SU-DHL-6 (cell line): ENCODE measurements around the gene TRIM32.

Experiments
- H2AFZ ChIP-seq: fragments of 200-600 bp; sonication (generic); 2 replicates; pipeline ENCODE4 v1.6.1; 2014; ENCODE audit warnings: low read depth, mild to moderate bottlenecking, moderate library complexity, mixed read lengths, antibody characterized with exemption, low read length; ENCODE audit not compliant: severe bottlenecking
- H3F3A ChIP-seq: fragments of 200-600 bp; shearing (Covaris generic); 2 replicates; pipeline ENCODE4 v1.6.0; 2016; ENCODE audit warnings: antibody characterized with exemption, mild to moderate bottlenecking; ENCODE audit not compliant: insufficient read depth
- H3K27ac ChIP-seq: fragments of 200-600 bp; sonication (generic); 2 replicates; pipeline ENCODE4 v1.5.1; 2016; ENCODE audit warnings: low read depth, mild to moderate bottlenecking, low read length, moderate library complexity, mixed read lengths
- H3K27me3 ChIP-seq: fragments of 200-600 bp; sonication (generic), shearing (Covaris generic); 2 replicates; pipeline ENCODE4 v1.6.0; 2014; ENCODE audit warnings: mild to moderate bottlenecking, low read length
- H3K36me3 ChIP-seq: fragments of 200-600 bp; sonication (generic); 2 replicates; pipeline ENCODE4 v1.6.1; 2014; ENCODE audit warnings: mild to moderate bottlenecking, low read length, mixed read lengths
- H3K4me2 ChIP-seq: fragments of 300-600, 200-600 bp; shearing (Covaris generic), sonication (generic); 2 replicates; pipeline ENCODE4 v1.6.0; 2014; ENCODE audit warnings: low read length, low read depth, mild to moderate bottlenecking; ENCODE audit not compliant: poor library complexity, severe bottlenecking
- H3K4me3 ChIP-seq: fragments of 200-600 bp; sonication (generic); 2 replicates; pipeline ENCODE4 v1.5.1; 2014; ENCODE audit warnings: antibody characterized with exemption, low read length, mild to moderate bottlenecking, mixed read lengths; ENCODE audit not compliant: insufficient read depth, poor library complexity, severe bottlenecking
- H3K79me2 ChIP-seq: fragments of 200-600 bp; sonication (generic); 2 replicates; pipeline ENCODE4 v1.6.1; 2014; ENCODE audit warnings: mild to moderate bottlenecking, low read length, moderate library complexity; ENCODE audit not compliant: insufficient read depth
- H3K9ac ChIP-seq: fragments of 200-600 bp; sonication (generic); 2 replicates; pipeline ENCODE4 v1.7.0; 2014; ENCODE audit warnings: mild to moderate bottlenecking, low read length
- H3K9me2 ChIP-seq: fragments of 200-600 bp; sonication (generic); replicated peaks from 2 replicates; pipeline ENCODE4 v1.6.1; 2014; ENCODE audit warnings: low read length; ENCODE audit not compliant: insufficient read depth
- H3K9me3 ChIP-seq: fragments of 200-600 bp; sonication (generic); 2 replicates; pipeline ENCODE4 v1.6.1; 2014; ENCODE audit warnings: low read length, mixed read lengths; ENCODE audit not compliant: insufficient read depth
- H4K20me1 ChIP-seq: fragments of 200-600 bp; sonication (generic); 2 replicates; pipeline ENCODE4 v1.6.1; 2014; ENCODE audit warnings: low read depth, mild to moderate bottlenecking, antibody characterized with exemption, low read length, moderate library complexity, mixed read lengths
- CTCF ChIP-seq: fragments of 200-600 bp; sonication (generic); IDR thresholded peaks from one replicate; pipeline ENCODE4 v1.5.1; 2017; ENCODE audit warnings: antibody characterized with exemption, mild to moderate bottlenecking, low read length, moderate library complexity; ENCODE audit not compliant: insufficient read depth, poor library complexity, severe bottlenecking
- EZH2phosphoT487 ChIP-seq: fragments of 200-600 bp; sonication (generic), shearing (Covaris generic); conservative IDR thresholded peaks from 2 replicates; pipeline ENCODE4 v1.6.1; 2018; ENCODE audit warnings: mild to moderate bottlenecking, antibody characterized with exemption, low read length, moderate library complexity, mixed read lengths

The TRIM32 gene

GRCh38 chr9:116687074-116687753 lies at the start of gene TRIM32:
TRIM32 (plus strand) TSS chr9:116687305; CDS start chr9:116697743, 10,438 bp downstream.
- Histone ChIP-seq H3K27me3 (no peaks in the 10 kb centered on the region), H4K20me1 (peaks cover 5% of the 10 kb centered on the region; the same call in 1 of the 2 replicates), H3K9ac (peak within 1 kb of the TSS; percentile 61), H2AFZ (peak within 1 kb of the TSS; percentile 77), H3K9me3 (peaks cover 4% of the 10 kb centered on the region; the same call in 1 of the 2 replicates), H3K36me3 (no peaks in the 10 kb centered on the region), H3K4me2 (peak within 1 kb of the TSS; percentile 68), H3K27ac (peak within 1 kb of the TSS; percentile 25; the same call in 1 of the 2 replicates), H3F3A (no peaks in the 10 kb centered on the region), H3K4me3 (peak within 1 kb of the TSS; percentile 94), H3K79me2 (peaks cover 47% of the 10 kb centered on the region), H3K9me2 (no peaks in the 10 kb centered on the region)
- no peak for TF ChIP-seq EZH2phosphoT487
- TF ChIP-seq CTCF: no peak

- H3K27me3 ChIP-seq: no peaks in the 10 kb centered on the region
- no peaks in the 10 kb centered on the region for H3K9me3 ChIP-seq
- H3F3A ChIP-seq: no peaks in the 10 kb centered on the region
- no peaks in the 10 kb centered on the region for H3K79me2 ChIP-seq
- no peak overlapping the region for H3K4me2 ChIP-seq
- no peaks in the 10 kb centered on the region for H3K36me3 ChIP-seq
- no peaks in the 10 kb centered on the region for H4K20me1 ChIP-seq
- no peaks in the 10 kb centered on the region for H3K9me2 ChIP-seq
- no peak overlapping the region for H3K27ac ChIP-seq
- H2AFZ ChIP-seq: no peak overlapping the region
- TF ChIP-seq CTCF: no peak
- TF ChIP-seq EZH2phosphoT487: no peak
- no peak overlapping the region for H3K4me3 ChIP-seq
- H3K9ac ChIP-seq: no peak overlapping the region
These were observed 47.8 kb upstream of the TRIM32 start for GRCh38 chr9:116639251-116639741.

GRCh38 chr9:116641292-116642059 lies 45.6 kb upstream of the TRIM32 start:
- Histone ChIP-seq H3K27me3 (no peaks in the 10 kb centered on the region), H3K4me3 (no peak overlapping the region), H4K20me1 (no peaks in the 10 kb centered on the region), H3K27ac (no peak overlapping the region), H3K36me3 (no peaks in the 10 kb centered on the region), H3F3A (no peaks in the 10 kb centered on the region), H3K79me2 (no peaks in the 10 kb centered on the region), H3K9me2 (no peaks in the 10 kb centered on the region), H3K9ac (no peak overlapping the region), H3K4me2 (no peak overlapping the region), H2AFZ (no peak overlapping the region), H3K9me3 (no peaks in the 10 kb centered on the region)
- TF ChIP-seq CTCF: no peak
- no peak for TF ChIP-seq EZH2phosphoT487
